ENCODE results near the gene CCDC110. TPM values are rescaled to one million over a fixed set of nuclear protein-coding genes. Genes with fewer than 3 reads are reported as not detected.

CCDC110 gene
- polyA plus RNA-seq, 1 experiment = not detected

DNA sequence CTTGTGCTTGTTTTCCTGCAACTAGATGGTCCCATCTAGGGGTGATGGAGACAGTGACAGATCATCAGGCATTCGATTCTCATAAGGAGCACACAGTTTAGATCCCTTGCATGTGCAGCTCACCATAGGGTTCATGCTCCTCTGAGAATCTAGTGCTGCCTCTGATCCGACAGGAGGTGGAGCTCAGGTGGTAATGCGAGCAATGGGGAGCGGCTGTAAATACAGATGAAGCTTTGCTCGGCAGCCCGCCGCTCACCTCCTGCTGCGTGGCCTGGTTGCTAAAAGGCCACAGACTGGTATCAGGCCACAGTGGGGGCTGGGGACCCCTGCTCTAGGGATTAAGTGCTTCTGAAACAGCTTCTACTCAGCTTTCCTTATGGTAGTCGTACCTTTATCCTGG, 28.5 kb upstream of the CCDC110 start:
- POLR2A ChIA-PET = no interaction called here
- CTCF ChIA-PET = no interaction called here
- DNase-seq (ENCODE audit: low read depth) = no peak
- no peak overlapping the region for H3K4me3 ChIP-seq (ENCODE audit: low read depth, low read length)
- no peak for TF ChIP-seq CTCF (IDR thresholded peaks at IDR 0.05; ENCODE audit: insufficient read depth, low read depth, low read length)
- H3K27me3 ChIP-seq (ENCODE audit: control insufficient read depth, insufficient read depth, low read length) = no peaks in the 10 kb centered on the region; the same call in 1 of the 2 replicates
- no peaks in the 10 kb centered on the region for H3K36me3 ChIP-seq (ENCODE audit: control insufficient read depth, insufficient read depth, low read length)

DNA sequence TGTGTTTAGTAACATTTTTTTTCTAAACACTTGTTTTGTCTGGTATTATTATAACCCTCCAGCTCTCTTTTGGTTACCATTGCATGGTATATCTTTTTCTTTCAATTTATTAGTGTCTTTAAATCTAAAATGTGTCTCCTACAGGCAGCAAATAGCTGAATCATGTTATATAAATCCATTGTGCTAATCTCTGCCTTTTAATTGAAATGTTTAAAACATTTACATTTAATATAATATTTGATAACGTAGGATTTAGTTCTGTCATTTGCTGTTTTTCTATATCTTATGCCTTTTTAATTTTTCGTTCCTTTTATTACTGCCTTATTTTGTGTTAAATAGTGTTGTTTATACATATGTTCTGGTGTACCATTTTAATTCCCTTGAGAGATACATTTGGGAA, 17.1 kb upstream of the CCDC110 start:
- TF ChIP-seq CTCF (IDR thresholded peaks at IDR 0.05; ENCODE audit: insufficient read depth, low read depth, low read length) = no peak
- POLR2A ChIA-PET = no interaction called here
- Histone ChIP-seq H3K36me3 (ENCODE audit: control insufficient read depth, insufficient read depth, low read length) (no peaks in the 10 kb centered on the region), H3K4me3 (ENCODE audit: low read depth, low read length) (no peak overlapping the region), H3K27me3 (ENCODE audit: control insufficient read depth, insufficient read depth, low read length) (no peaks in the 10 kb centered on the region)
- no peak for DNase-seq (ENCODE audit: low read depth)
- CTCF ChIA-PET = no interaction called here

DNA sequence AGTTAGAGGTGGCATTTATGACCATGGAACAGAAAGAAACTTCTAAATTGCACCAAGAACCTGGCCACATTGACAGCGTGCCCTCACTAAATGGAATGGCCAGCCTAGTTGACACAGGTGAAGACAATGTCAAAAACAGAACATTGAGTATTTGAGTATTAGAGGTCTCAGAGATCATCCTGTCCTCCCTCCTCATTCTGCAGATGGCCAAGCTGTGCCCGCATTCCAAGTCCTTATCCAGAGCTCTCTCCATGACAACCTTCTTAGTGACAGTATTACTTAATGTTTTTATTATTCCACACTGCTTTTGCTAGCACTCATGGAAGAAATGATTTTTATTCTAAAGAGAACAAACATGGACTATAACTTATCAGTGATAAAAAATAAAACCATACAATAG, 9.9 kb upstream of the CCDC110 start:
- no peak overlapping the region for H3K4me3 ChIP-seq (ENCODE audit: low read depth, low read length)
- ChIA-PET CTCF (interaction anchor here (1.8 kb wide), 1 partner anchor 116 kb away, joined by 6 read pairs; no protein-coding TSS in a partner anchor), POLR2A (no interaction called here)
- H3K27me3 ChIP-seq (ENCODE audit: control insufficient read depth, insufficient read depth, low read length) = peaks cover 3% of the 10 kb centered on the region; the same call in 1 of the 2 replicates
- TF ChIP-seq CTCF (IDR thresholded peaks at IDR 0.05; ENCODE audit: insufficient read depth, low read depth, low read length) = no peak
- DNase-seq (ENCODE audit: low read depth) = no peak
- H3K36me3 ChIP-seq (ENCODE audit: control insufficient read depth, insufficient read depth, low read length) = no peaks in the 10 kb centered on the region

GRCh38 chr4:185480016-185480732, 8.6 kb upstream of the CCDC110 start:
- ChIA-PET POLR2A (no interaction called here), CTCF (no interaction called here)
- Histone ChIP-seq H3K4me3 (ENCODE audit: low read depth, low read length) (no peak overlapping the region), H3K36me3 (ENCODE audit: control insufficient read depth, insufficient read depth, low read length) (no peaks in the 10 kb centered on the region), H3K27me3 (ENCODE audit: control insufficient read depth, insufficient read depth, low read length) (peaks cover 3% of the 10 kb centered on the region; the same call in 1 of the 2 replicates)
- no peak for TF ChIP-seq CTCF (IDR thresholded peaks at IDR 0.05; ENCODE audit: insufficient read depth, low read depth, low read length)
- DNase-seq (ENCODE audit: low read depth) = no peak

GRCh38 chr4:185479507-185479971, 8.0 kb upstream of the CCDC110 start:
- DNase-seq (ENCODE audit: low read depth) = no peak
- TF ChIP-seq CTCF (IDR thresholded peaks at IDR 0.05; ENCODE audit: insufficient read depth, low read depth, low read length) = no peak
- Histone ChIP-seq H3K27me3 (ENCODE audit: control insufficient read depth, insufficient read depth, low read length) (peaks cover 3% of the 10 kb centered on the region; the same call in 1 of the 2 replicates), H3K36me3 (ENCODE audit: control insufficient read depth, insufficient read depth, low read length) (no peaks in the 10 kb centered on the region), H3K4me3 (ENCODE audit: low read depth, low read length) (no peak overlapping the region)
- ChIA-PET CTCF (interaction anchor here (1.9 kb wide), 1 partner anchor 118 kb away, joined by 7 read pairs; no protein-coding TSS in a partner anchor), POLR2A (no interaction called here)
